ENCODE results near the gene POC1A.
"Not testable (repeated sequence)": the region's sequence is repeated elsewhere in the genome, so short reads cannot be mapped to it uniquely, and the experiment has no call there.

POC1A gene

GRCh38 chr3:52037291-52037690 is 116.9 kb downstream of the POC1A start:
- DNase-seq (ENCODE audit: extremely low spot score), result no peak
- TF ChIP-seq CTCF (IDR thresholded peaks at IDR 0.05; ENCODE audit: control extremely low read depth, extremely low read depth, low read depth, missing control alignments), result no peak
- ChIA-PET POLR2A (no interaction called here), CTCF (interaction anchor here (0.9 to 3.0 kb wide), 6 partner anchors 9 to 437 kb away, joined by 3 to 13 read pairs (median 4); no protein-coding TSS in a partner anchor)

DNA sequence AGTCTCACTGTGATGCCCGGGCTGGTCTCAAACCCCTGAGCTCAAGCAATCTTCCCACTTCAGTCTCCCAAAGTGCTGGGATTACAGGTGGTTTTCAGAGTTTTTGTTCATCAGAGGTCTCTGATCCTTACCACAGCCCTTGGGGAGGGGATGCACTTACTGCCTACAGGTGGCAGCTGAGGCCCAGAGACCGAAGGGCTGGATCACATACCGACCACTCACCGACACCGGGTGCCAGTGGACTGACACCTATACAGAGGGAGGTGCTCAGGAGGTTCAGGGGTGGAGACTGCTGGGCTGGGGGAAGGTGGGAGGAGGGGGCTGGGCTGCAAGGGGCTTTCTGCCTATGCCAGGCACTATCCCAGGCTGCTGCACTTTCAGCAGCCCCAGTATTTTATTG is 117.4 kb downstream of the POC1A start:
- no peak for DNase-seq (ENCODE audit: extremely low spot score)

GRCh38 chr3:52036222-52036694 is 118.0 kb downstream of the POC1A start:
- ChIA-PET POLR2A (no interaction called here), CTCF (interaction anchor here (0.9 to 3.0 kb wide), 8 partner anchors 13 to 438 kb away, joined by 3 to 13 read pairs (median 4); partner anchors contain the start of gene DUSP7)
- TF ChIP-seq CTCF (IDR thresholded peaks at IDR 0.05; ENCODE audit: control extremely low read depth, extremely low read depth, low read depth, missing control alignments), result no peak
- DNase-seq (ENCODE audit: extremely low spot score), result no peak

More for the DNA sequence above, 117.4 kb downstream of the POC1A start:
- CTCF ChIA-PET, result interaction anchor here (0.9 to 3.0 kb wide), 8 partner anchors 17 to 437 kb away, joined by 3 to 13 read pairs (median 4); partner anchors contain the start of gene DUSP7
- POLR2A ChIA-PET, result no interaction called here
- TF ChIP-seq CTCF (IDR thresholded peaks at IDR 0.05; ENCODE audit: control extremely low read depth, extremely low read depth, low read depth, missing control alignments), result no peak

DNA sequence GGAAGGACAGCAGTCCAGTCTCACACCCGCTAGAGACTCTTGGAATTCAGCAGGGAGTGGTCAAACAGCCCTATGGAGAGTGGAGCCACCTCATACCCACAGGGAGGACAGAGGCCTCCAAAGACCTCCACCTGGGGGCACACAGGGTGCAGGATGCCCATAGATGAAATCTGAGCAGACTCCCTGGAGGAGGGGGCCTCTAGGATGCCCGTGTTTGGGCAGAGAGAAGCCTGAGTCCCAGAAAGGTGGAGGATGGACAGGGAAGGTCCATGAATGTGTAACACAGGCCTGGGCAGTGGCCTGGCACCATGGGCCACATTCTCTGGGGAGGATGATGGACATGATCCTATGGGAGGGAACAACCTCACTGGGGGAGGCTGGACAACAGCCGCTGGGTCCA is 119.6 kb downstream of the POC1A start:
- no peak for TF ChIP-seq CTCF (IDR thresholded peaks at IDR 0.05; ENCODE audit: control extremely low read depth, extremely low read depth, low read depth, missing control alignments)
- DNase-seq (ENCODE audit: extremely low spot score), result no peak
- POLR2A ChIA-PET, result no interaction called here
- CTCF ChIA-PET, result interaction anchor here (0.7 to 0.9 kb wide), 2 partner anchors 18 to 33 kb away, joined by 3 read pairs; no protein-coding TSS in a partner anchor

GRCh38 chr3:52034212-52034611 is 120.0 kb downstream of the POC1A start:
- ChIA-PET CTCF (no interaction called here), POLR2A (no interaction called here)
- DNase-seq (ENCODE audit: extremely low spot score), result no peak
- TF ChIP-seq CTCF (IDR thresholded peaks at IDR 0.05; ENCODE audit: control extremely low read depth, extremely low read depth, low read depth, missing control alignments), result no peak

DNA sequence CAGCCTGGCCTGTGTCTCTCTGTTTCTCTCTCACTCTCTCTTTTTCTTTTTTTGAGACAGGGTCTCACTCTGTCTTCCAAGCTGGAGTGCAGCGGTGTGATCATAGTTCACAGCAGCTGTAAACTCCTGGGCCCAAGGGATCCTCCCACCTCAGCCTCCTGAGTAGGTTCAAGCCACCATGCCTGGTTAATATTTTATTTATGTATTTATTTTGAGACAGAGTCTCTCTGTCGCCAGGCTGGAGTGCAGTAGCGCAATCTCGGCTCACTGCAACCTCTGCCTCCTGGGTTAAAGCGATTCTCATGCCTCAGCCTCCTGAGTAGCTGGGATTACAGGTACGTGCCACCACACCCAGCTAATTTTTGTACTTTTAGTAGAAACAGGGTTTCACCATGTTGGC is 120.5 kb downstream of the POC1A start:
- CTCF ChIA-PET, result interaction anchor here (1.5 to 3.8 kb wide), 3 partner anchors 11 to 28 kb away, joined by 3 to 15 read pairs (median 5); no protein-coding TSS in a partner anchor
- DNase-seq (ENCODE audit: extremely low spot score); POLR2A ChIA-PET: not testable (repeated sequence)

DNA sequence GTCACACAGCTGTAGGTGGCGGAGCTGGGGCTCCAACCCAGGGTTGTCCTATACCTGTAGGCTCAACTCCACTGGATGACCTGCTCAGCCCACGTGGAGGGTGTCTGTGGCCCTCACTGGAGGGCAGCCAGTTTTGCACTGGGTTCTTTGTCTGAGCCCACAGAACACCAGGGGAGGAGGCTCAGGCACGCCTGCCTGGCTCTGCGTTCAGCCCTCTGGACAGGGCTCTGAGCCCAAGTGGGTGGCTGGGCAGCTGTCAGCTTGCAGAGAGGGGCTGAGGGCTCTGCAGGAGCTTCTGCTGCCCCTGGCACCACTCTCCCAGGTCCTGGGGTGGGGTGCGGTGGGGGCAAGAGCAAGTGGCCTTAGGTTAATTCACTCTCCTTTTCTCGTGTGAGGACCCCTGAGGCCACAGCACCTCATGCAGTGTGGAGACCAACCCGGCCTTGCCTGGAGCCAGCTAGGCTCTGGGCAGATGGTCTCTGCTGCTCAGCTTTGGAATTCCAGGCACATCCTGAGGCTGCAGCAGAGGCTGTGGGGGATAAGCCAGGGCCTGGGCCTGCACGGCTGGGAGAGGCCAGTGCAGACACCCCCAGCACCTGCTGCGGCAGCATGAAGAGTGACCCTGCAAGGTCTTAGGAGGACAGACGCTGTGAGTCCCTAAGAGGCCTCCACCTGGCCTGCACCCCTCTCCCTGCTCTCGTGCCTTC is 121.4 kb downstream of the POC1A start:
- no peak for DNase-seq (ENCODE audit: extremely low spot score)
- POLR2A ChIA-PET, result no interaction called here
- CTCF ChIA-PET, result interaction anchor here (1.0 to 3.8 kb wide), 5 partner anchors 10 to 32 kb away, joined by 3 to 15 read pairs (median 4); no protein-coding TSS in a partner anchor
- no peak for TF ChIP-seq CTCF (IDR thresholded peaks at IDR 0.05; ENCODE audit: control extremely low read depth, extremely low read depth, low read depth, missing control alignments)
